Lower leg skin (tissue), 3 donors: Measurements from ENCODE around the gene SSC4D.

ENCODE experiments used
- CTCF ChIP-seq, 3 donors: fragments of 450-650 bp; IDR thresholded peaks; one replicate each; pipeline ENCODE4 v1.5.1; 2016; ENCODE audit warnings: antibody characterized with exemption in 3 of 3, mild to moderate bottlenecking in 3 of 3, moderate library complexity in 2 of 3
- POLR2A ChIP-seq, 2 donors: fragments of 450-650 bp; IDR thresholded peaks; one replicate each; pipeline ENCODE4 v1.6.1; 2016 to 2017; ENCODE audit warnings: antibody characterized with exemption in 2 of 2, mild to moderate bottlenecking in 1 of 2, moderate library complexity in 1 of 2

GRCh38 chr7:76358011-76358480 is 51.5 kb downstream of the SSC4D start:
- TF ChIP-seq POLR2A (IDR thresholded peaks at IDR 0.05) (no peak), CTCF (IDR thresholded peaks at IDR 0.05) (no peak)
